Stimulated activated CD8-positive, alpha-beta memory T cell treated with anti-CD3 and anti-CD28 coated beads, Interleukin-15, amount 100 ng/mL, for 4 hours (primary cell): ENCODE results near the gene ABL1.

Experiments used
- DNase-seq, 2 donors: peaks; one replicate each; pipeline ENCODE4 v3.0.0-alpha.2; 2020; ENCODE audit warnings: low read depth in 2 of 2

ABL1 gene

GRCh38 chr9:130890870-130891687 is 56.0 kb downstream of the ABL1 start:
- no peak for DNase-seq

GRCh38 chr9:130891688-130892476 is 56.8 kb downstream of the ABL1 start:
- no peak for DNase-seq

- no peak for DNase-seq
These were observed 57.6 kb downstream of the ABL1 start for GRCh38 chr9:130892477-130893304.

GRCh38 chr9:130893341-130894101 is 58.5 kb downstream of the ABL1 start:
- DNase-seq: no peak

GRCh38 chr9:130894546-130894945 is 59.5 kb downstream of the ABL1 start:
- DNase-seq: no peak

- DNase-seq: no peak
These were observed 60.0 kb downstream of the ABL1 start for GRCh38 chr9:130895038-130895437.

GRCh38 chr9:130895481-130896232 is 60.6 kb downstream of the ABL1 start:
- no peak for DNase-seq

- no peak for DNase-seq
These were observed 61.4 kb downstream of the ABL1 start, which contains the start of gene QRFP for GRCh38 chr9:130896233-130897014. Gene QRFP (minus strand): TSS chr9:130896812. CDS start chr9:130893838, 2,974 bp downstream.

GRCh38 chr9:130897105-130897751 is 62.2 kb downstream of the ABL1 start:
- no peak for DNase-seq

GRCh38 chr9:130897848-130898551 is 62.9 kb downstream of the ABL1 start:
- no peak for DNase-seq

- DNase-seq: no peak
These were observed 63.4 kb downstream of the ABL1 start for GRCh38 chr9:130898552-130898852.

- no peak for DNase-seq
These were observed 64.1 kb downstream of the ABL1 start for GRCh38 chr9:130899051-130899748.

- DNase-seq: no peak
These were observed 65.8 kb downstream of the ABL1 start for GRCh38 chr9:130900701-130901497.

GRCh38 chr9:130901498-130902203 is 66.6 kb downstream of the ABL1 start:
- no peak for DNase-seq

GRCh38 chr9:130902204-130903185 is 67.4 kb downstream of the ABL1 start:
- DNase-seq: no peak
